Liver (tissue), 3 donors: ENCODE results near the gene KHSRP.

Experiments
- CTCF ChIP-seq: fragments of 150-350 bp; IDR thresholded peaks from 2 replicates; pipeline ENCODE4 v1.5.1; 2017; ENCODE audit warnings: improper control_type of control experiment, low read depth, low read length; ENCODE audit not compliant: missing input control
- GABPA ChIP-seq, 2 donors: IDR thresholded peaks in 1 of 2; conservative IDR thresholded peaks in 1 of 2; 2 replicates each; pipeline ENCODE4 v1.6.1; 2016; ENCODE audit warnings: antibody characterized with exemption in 2 of 2, mild to moderate bottlenecking in 1 of 2, moderate library complexity in 1 of 2
- MAX ChIP-seq: IDR thresholded peaks from 2 replicates; pipeline ENCODE4 v1.6.1; 2016; ENCODE audit warnings: antibody characterized with exemption
- RAD21 ChIP-seq, 2 donors: IDR thresholded peaks; 2 replicates each; pipeline ENCODE4 v1.6.1; 2016; ENCODE audit warnings: antibody characterized with exemption in 2 of 2, mild to moderate bottlenecking in 2 of 2
- SP1 ChIP-seq: IDR thresholded peaks from 2 replicates; pipeline ENCODE4 v1.6.1; 2018; ENCODE audit warnings: antibody characterized with exemption, mild to moderate bottlenecking
- TAF1 ChIP-seq: conservative IDR thresholded peaks from 2 replicates; pipeline ENCODE4 v1.6.1; 2016; ENCODE audit warnings: antibody characterized with exemption, mild to moderate bottlenecking
- YY1 ChIP-seq: IDR thresholded peaks from 2 replicates; pipeline ENCODE4 v1.6.1; 2016; ENCODE audit warnings: antibody characterized with exemption, mild to moderate bottlenecking
- ZBTB33 ChIP-seq: IDR thresholded peaks from 2 replicates; pipeline ENCODE4 v1.6.1; 2016; ENCODE audit warnings: antibody characterized with exemption
- donor health status: healthy.
- donor health status: healthy.

- TF ChIP-seq CTCF, result no peak
- TF ChIP-seq GABPA (IDR thresholded peaks at IDR 0.05 in 1 of 2, conservative IDR thresholded peaks at IDR 0.05 in 1 of 2), result no peak
- no peak for TF ChIP-seq ZBTB33
- no peak for TF ChIP-seq TAF1
- no peak for TF ChIP-seq SP1
- TF ChIP-seq RAD21 (IDR thresholded peaks at IDR 0.05), result no peak
- TF ChIP-seq YY1, result no peak
- no peak for TF ChIP-seq MAX
Measured at GRCh38 chr19:6455924-6456323, 31.3 kb upstream of the KHSRP start.
